MG63 (cell line): Measurements from ENCODE around the gene GNPTAB. TPM values are rescaled to one million over a fixed set of nuclear protein-coding genes. Genes with fewer than 3 reads are reported as not detected.

Experiments
- DNase-seq: peaks from one replicate; pipeline ENCODE4 v3.0.0-alpha.2; 2020
- H3K27me3 ChIP-seq: fragments of 250-450 bp; sonication (Bioruptor Pico); 2 replicates; pipeline ENCODE4 v1.5.1; 2020; ENCODE audit warnings: mild to moderate bottlenecking, moderate library complexity
- H3K36me3 ChIP-seq: fragments of 250-450 bp; sonication (Bioruptor Pico); 2 replicates; pipeline ENCODE4 v1.5.1; 2020; ENCODE audit warnings: mild to moderate bottlenecking, moderate library complexity
- H3K4me3 ChIP-seq: fragments of 250-450 bp; sonication (Bioruptor Pico); 2 replicates; pipeline ENCODE4 v1.5.1; 2020; ENCODE audit warnings: mild to moderate bottlenecking, moderate library complexity
- H3K9me3 ChIP-seq: fragments of 250-450 bp; sonication (Bioruptor Pico); 2 replicates; pipeline ENCODE4 v1.5.1; 2020; ENCODE audit warnings: mild to moderate bottlenecking, moderate library complexity
- total RNA-seq: library from RNA; depleted of rRNA; stranded (reverse); fragments of >200 nt; shearing (Covaris generic); gene quantifications from 2 replicates; pipeline ENCODE4 v1.2.3, GENCODE V29; 2014; ENCODE audit warnings: low replicate concordance

Gene GNPTAB
- total RNA-seq, 1 experiment from 2014 or later, result 4.9 TPM

GRCh38 chr12:101792046-101792931 is 38.5 kb downstream of the GNPTAB start:
- Histone ChIP-seq H3K4me3 (no peak overlapping the region), H3K27me3 (no peaks in the 10 kb centered on the region), H3K36me3 (no peaks in the 10 kb centered on the region), H3K9me3 (no peaks in the 10 kb centered on the region)
- no peak for DNase-seq

- Histone ChIP-seq H3K4me3 (no peak overlapping the region), H3K36me3 (no peaks in the 10 kb centered on the region), H3K27me3 (no peaks in the 10 kb centered on the region), H3K9me3 (no peaks in the 10 kb centered on the region)
- no peak for DNase-seq
These were observed 41.6 kb downstream of the GNPTAB start for GRCh38 chr12:101789171-101789570.

- Histone ChIP-seq H3K27me3 (no peaks in the 10 kb centered on the region), H3K36me3 (no peaks in the 10 kb centered on the region), H3K9me3 (no peaks in the 10 kb centered on the region), H3K4me3 (no peak overlapping the region)
- DNase-seq, result no peak
These were observed 45.1 kb downstream of the GNPTAB start for GRCh38 chr12:101785671-101786070.

GRCh38 chr12:101784376-101784775 is 46.4 kb downstream of the GNPTAB start:
- H3K4me3 ChIP-seq, result no peak overlapping the region
- no peaks in the 10 kb centered on the region; the same call in 1 of the 2 replicates for H3K36me3 ChIP-seq
- no peaks in the 10 kb centered on the region for H3K9me3 ChIP-seq

GRCh38 chr12:101783838-101784237 is 46.9 kb downstream of the GNPTAB start:
- H3K9me3 ChIP-seq, result no peaks in the 10 kb centered on the region
- H3K36me3 ChIP-seq, result no peaks in the 10 kb centered on the region; the same call in 1 of the 2 replicates
- no peaks in the 10 kb centered on the region for H3K27me3 ChIP-seq
- H3K4me3 ChIP-seq, result no peak overlapping the region
- DNase-seq, result no peak

More at GRCh38 chr12:101784376-101784775, 46.4 kb downstream of the GNPTAB start:
- no peaks in the 10 kb centered on the region for H3K27me3 ChIP-seq
- no peak for DNase-seq

GRCh38 chr12:101783150-101783549 is 47.6 kb downstream of the GNPTAB start:
- Histone ChIP-seq H3K9me3 (no peaks in the 10 kb centered on the region), H3K4me3 (no peak overlapping the region), H3K27me3 (no peaks in the 10 kb centered on the region), H3K36me3 (no peaks in the 10 kb centered on the region; the same call in 1 of the 2 replicates)
- DNase-seq, result no peak

GRCh38 chr12:101782273-101782731 is 48.5 kb downstream of the GNPTAB start:
- H3K27me3 ChIP-seq, result no peaks in the 10 kb centered on the region

GRCh38 chr12:101781834-101782233 is 48.9 kb downstream of the GNPTAB start:
- Histone ChIP-seq H3K9me3 (no peaks in the 10 kb centered on the region), H3K36me3 (no peaks in the 10 kb centered on the region; the same call in 1 of the 2 replicates), H3K27me3 (no peaks in the 10 kb centered on the region), H3K4me3 (no peak overlapping the region)
- no peak for DNase-seq

More at GRCh38 chr12:101782273-101782731, 48.5 kb downstream of the GNPTAB start:
- no peaks in the 10 kb centered on the region for H3K9me3 ChIP-seq
- no peak for DNase-seq
- H3K4me3 ChIP-seq, result no peak overlapping the region
- H3K36me3 ChIP-seq, result no peaks in the 10 kb centered on the region; the same call in 1 of the 2 replicates

GRCh38 chr12:101780599-101780998 is 50.2 kb downstream of the GNPTAB start:
- H3K36me3 ChIP-seq, result no peaks in the 10 kb centered on the region; the same call in 1 of the 2 replicates
- H3K27me3 ChIP-seq, result no peaks in the 10 kb centered on the region
- H3K9me3 ChIP-seq, result no peaks in the 10 kb centered on the region
- H3K4me3 ChIP-seq, result no peak overlapping the region
- no peak for DNase-seq

- DNase-seq, result no peak
- H3K36me3 ChIP-seq, result no peaks in the 10 kb centered on the region; the same call in 1 of the 2 replicates
- no peak overlapping the region for H3K4me3 ChIP-seq
- H3K9me3 ChIP-seq, result no peaks in the 10 kb centered on the region
- H3K27me3 ChIP-seq, result no peaks in the 10 kb centered on the region
These were observed 51.1 kb downstream of the GNPTAB start for GRCh38 chr12:101779626-101780025.

GRCh38 chr12:101779200-101779599 is 51.6 kb downstream of the GNPTAB start:
- Histone ChIP-seq H3K9me3 (no peaks in the 10 kb centered on the region), H3K27me3 (no peaks in the 10 kb centered on the region), H3K36me3 (no peaks in the 10 kb centered on the region; the same call in 1 of the 2 replicates), H3K4me3 (no peak overlapping the region)
- DNase-seq, result no peak

GRCh38 chr12:101777978-101778377 is 52.8 kb downstream of the GNPTAB start:
- Histone ChIP-seq H3K27me3 (no peaks in the 10 kb centered on the region), H3K9me3 (no peaks in the 10 kb centered on the region), H3K4me3 (no peak overlapping the region), H3K36me3 (no peaks in the 10 kb centered on the region; the same call in 1 of the 2 replicates)
- no peak for DNase-seq

- H3K9me3 ChIP-seq, result no peaks in the 10 kb centered on the region
- H3K36me3 ChIP-seq, result no peaks in the 10 kb centered on the region; the same call in 1 of the 2 replicates
- no peak overlapping the region for H3K4me3 ChIP-seq
- no peaks in the 10 kb centered on the region for H3K27me3 ChIP-seq
- no peak for DNase-seq
These were observed 53.3 kb downstream of the GNPTAB start for GRCh38 chr12:101777485-101777884.

GRCh38 chr12:101775816-101776215 is 54.9 kb downstream of the GNPTAB start:
- no peaks in the 10 kb centered on the region; the same call in 1 of the 2 replicates for H3K36me3 ChIP-seq
- no peak overlapping the region for H3K4me3 ChIP-seq
- DNase-seq, result no peak
- H3K27me3 ChIP-seq, result no peaks in the 10 kb centered on the region
- H3K9me3 ChIP-seq, result no peaks in the 10 kb centered on the region

- H3K9me3 ChIP-seq, result no peaks in the 10 kb centered on the region
- no peaks in the 10 kb centered on the region for H3K36me3 ChIP-seq
- H3K27me3 ChIP-seq, result no peaks in the 10 kb centered on the region
- H3K4me3 ChIP-seq, result no peak overlapping the region
- peak; percentile 23 for DNase-seq
These were observed 57.1 kb downstream of the GNPTAB start for GRCh38 chr12:101773650-101774162.

GRCh38 chr12:101772012-101772775 is 58.6 kb downstream of the GNPTAB start:
- H3K4me3 ChIP-seq, result no peak overlapping the region
- DNase-seq, result no peak
- H3K27me3 ChIP-seq, result no peaks in the 10 kb centered on the region
- H3K36me3 ChIP-seq, result no peaks in the 10 kb centered on the region
- H3K9me3 ChIP-seq, result no peaks in the 10 kb centered on the region

- H3K4me3 ChIP-seq, result no peak overlapping the region
- DNase-seq, result no peak
- no peaks in the 10 kb centered on the region for H3K36me3 ChIP-seq
- H3K9me3 ChIP-seq, result no peaks in the 10 kb centered on the region
- H3K27me3 ChIP-seq, result no peaks in the 10 kb centered on the region
These were observed 60.9 kb downstream of the GNPTAB start for GRCh38 chr12:101769865-101770264.
